Ishikawa (cell line): ENCODE data around the gene TTC4.

Source experiments
- EP300 ChIP-seq: IDR thresholded peaks from 2 replicates; pipeline ENCODE4 v1.6.1; 2012; ENCODE audit warnings: borderline replicate concordance
- FOXM1 ChIP-seq: IDR thresholded peaks from 2 replicates; pipeline ENCODE4 v1.6.1; 2012; ENCODE audit warnings: low read depth, borderline replicate concordance
- NFIC ChIP-seq: IDR thresholded peaks from 2 replicates; pipeline ENCODE4 v1.6.1; 2012
- RAD21 ChIP-seq: IDR thresholded peaks from 2 replicates; pipeline ENCODE4 v1.6.1; 2012; ENCODE audit warnings: low read depth

DNA sequence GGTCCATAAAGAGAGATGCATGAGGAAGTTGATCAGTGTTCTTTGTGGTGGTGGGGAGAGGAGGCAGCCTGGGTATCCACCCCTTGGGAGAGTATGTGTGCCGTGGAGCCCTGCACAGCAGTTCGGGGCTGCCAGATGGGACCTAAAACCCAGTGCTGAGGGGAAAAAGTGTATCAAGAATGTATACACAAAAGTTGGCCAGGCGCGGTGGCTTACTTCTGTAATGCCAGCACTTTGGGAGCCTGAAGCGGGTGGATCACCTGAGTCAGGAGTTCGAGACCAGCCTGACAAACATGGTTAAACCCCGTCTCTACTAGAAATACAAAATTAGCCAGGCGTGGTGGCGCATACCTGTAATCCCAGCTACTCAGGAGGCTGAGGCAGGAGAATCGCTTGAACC, 4.1 kb upstream of the TTC4 start:
- TF ChIP-seq FOXM1, result no peak
- TF ChIP-seq EP300, result no peak
- TF ChIP-seq RAD21, result no peak
- no peak for TF ChIP-seq NFIC
